ENCODE data around the gene BARD1.
"Not testable (repeated sequence)": the region's sequence is repeated elsewhere in the genome, so short reads cannot be mapped to it uniquely, and the experiment has no call there.

Gene BARD1

GRCh38 chr2:214753455-214753854 is 56.0 kb downstream of the BARD1 start:
- no peak for DNase-seq

DNA sequence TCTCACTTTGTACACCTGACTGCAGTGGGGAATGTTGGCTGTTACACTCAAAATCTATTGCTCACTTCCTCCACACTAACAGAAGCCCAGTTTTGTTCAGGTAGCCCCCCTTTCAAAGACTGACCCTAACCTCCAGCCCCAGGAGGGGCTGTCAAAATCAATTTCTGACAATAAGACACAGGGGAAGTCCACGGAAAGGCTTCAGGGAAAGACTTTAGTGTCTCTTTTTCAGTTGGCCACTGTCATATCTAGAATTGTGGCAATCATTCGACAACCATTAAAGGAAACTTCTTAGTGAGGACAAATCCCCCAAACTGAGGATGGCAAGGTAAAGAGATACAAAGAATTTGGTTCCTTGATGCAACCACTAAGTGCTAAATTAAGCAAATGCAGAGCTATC is 59.0 kb downstream of the BARD1 start:
- no peak for DNase-seq

GRCh38 chr2:214747992-214748391 is 61.5 kb downstream of the BARD1 start:
- no peak for DNase-seq

DNA sequence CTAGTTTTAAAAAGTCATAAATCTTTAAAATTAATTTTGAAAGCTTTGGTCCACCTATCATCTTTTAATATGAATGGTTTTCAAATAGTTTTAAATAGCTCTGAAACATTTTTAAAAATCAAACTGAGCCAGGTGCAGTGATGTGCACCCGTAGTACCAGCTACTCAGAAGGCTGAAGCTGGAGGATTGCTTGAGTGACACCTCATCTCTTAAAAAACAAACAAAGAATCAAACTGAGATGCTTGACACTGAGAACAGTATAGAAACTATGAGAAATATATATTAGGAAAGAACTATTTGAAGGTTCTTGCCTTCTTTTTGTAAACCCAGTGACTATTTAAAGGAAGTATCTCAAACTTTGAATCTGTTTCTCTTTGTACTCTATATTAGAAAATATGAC is 67.4 kb downstream of the BARD1 start:
- DNase-seq: no peak

- no peak for DNase-seq
These were observed 68.6 kb downstream of the BARD1 start for GRCh38 chr2:214740867-214741395.

GRCh38 chr2:214737188-214737587 is 72.3 kb downstream of the BARD1 start:
- no peak for DNase-seq

GRCh38 chr2:214730800-214731407 is 78.6 kb downstream of the BARD1 start:
- peak in 1 of 2 experiments; percentile 18 for DNase-seq

DNA sequence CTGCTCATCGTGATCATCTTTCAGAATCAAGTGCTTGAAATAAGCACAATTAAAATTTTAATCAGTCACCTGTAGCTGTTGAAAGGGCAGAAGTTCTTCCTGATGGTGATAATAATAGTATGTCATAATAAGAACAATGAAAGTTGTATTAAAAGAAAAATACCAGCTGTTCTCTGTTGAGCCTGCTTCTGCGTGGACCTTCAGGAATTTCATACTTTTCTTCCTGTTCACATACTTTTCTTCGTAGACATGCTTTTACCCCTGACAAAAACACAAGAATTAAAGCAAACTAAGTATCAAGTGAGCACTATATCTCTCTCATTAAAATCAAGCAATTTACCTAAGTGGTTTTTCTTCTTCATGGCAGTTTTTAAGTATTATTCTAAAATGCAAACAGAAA is 79.2 kb downstream of the BARD1 start:
- no peak for DNase-seq

- no peak for DNase-seq
These were observed 84.7 kb downstream of the BARD1 start for GRCh38 chr2:214724741-214725140.

DNA sequence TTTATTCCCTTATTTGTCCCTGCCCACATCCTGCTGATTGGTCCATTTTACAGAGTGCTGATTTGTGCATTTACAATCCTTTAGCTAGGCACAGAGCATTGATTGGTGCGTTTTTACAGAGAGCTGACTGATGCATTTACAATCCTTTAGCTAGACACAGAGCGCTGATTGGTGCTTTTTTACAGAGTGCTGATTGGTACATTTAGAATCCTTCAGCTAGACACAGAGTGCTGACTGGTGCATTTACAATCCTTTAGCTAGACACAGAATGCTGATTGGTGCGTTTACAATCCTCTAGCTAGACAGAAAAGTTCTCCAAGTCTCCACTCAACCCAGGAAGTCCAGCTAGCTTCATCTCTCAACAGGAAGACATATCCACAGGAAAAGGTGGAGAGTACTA is 91.6 kb downstream of the BARD1 start:
- DNase-seq: not testable (repeated sequence)

GRCh38 chr2:214716811-214717560 is 92.5 kb downstream of the BARD1 start:
- no peak for DNase-seq

DNA sequence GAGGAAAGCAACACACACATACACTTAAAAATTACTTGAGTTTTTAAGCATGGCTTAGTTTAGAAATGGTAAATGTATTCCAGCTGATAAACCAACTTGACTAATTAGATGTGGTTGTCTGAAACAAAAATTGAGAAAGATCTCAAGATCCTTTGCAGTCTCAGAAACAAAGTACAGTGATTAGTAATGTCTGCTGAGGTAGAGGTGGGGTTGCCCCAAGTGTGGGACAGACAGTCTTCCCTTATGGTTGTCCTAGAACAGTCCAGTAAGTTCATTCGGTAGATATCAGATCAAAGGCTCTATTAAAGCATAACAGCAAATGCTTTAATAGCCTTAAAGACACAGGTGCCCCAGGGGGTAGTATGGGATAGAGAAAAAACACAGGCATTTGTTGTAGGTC is 94.5 kb downstream of the BARD1 start:
- no peak for DNase-seq

GRCh38 chr2:214713080-214713830 is 96.2 kb downstream of the BARD1 start:
- no peak for DNase-seq

- no peak for DNase-seq
These were observed 98.8 kb downstream of the BARD1 start for GRCh38 chr2:214710729-214711128.

- DNase-seq: no peak
These were observed 102.5 kb downstream of the BARD1 start for GRCh38 chr2:214706986-214707385.

- no peak for DNase-seq
These were observed 110.2 kb downstream of the BARD1 start for GRCh38 chr2:214699236-214699635.

DNA sequence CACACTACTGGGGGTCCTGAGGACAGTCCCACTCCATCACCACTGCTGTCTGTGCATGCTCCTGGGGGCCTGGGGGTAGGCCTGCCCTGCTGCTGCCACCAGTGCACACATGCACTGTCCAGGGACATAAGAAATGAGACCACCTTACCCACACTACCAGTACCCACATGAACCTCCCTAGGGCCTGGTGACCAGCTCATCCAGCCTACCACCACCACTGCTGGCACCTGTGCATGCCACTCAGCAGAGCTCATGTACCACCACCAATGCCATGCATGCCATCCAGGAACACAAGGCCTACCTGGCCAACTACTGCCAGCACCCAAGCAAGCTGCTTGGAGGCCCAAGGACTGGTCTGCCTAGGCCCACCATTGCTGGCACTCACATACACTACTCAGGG is 112.8 kb downstream of the BARD1 start:
- DNase-seq: no peak

GRCh38 chr2:214695789-214696188 is 113.7 kb downstream of the BARD1 start:
- no peak for DNase-seq

DNA sequence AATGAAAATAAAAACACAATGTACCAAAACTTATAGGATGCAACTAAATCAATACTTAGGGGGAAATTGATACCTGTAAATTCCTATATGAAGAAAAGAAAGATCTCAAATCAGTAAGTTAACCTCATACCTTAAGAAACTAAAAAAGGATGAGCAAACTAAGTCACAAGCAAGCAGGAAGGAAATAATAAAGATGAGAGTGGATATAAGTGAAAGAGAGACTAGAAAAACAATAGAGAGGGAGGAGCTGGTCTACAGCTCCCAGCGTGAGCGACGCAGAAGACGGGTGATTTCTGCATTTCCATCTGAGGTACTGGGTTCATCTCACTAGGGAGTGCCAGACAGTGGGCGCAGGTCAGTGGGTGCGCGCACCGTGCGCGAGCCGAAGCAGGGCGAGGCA is 125.9 kb downstream of the BARD1 start:
- DNase-seq: not testable (repeated sequence)

DNA sequence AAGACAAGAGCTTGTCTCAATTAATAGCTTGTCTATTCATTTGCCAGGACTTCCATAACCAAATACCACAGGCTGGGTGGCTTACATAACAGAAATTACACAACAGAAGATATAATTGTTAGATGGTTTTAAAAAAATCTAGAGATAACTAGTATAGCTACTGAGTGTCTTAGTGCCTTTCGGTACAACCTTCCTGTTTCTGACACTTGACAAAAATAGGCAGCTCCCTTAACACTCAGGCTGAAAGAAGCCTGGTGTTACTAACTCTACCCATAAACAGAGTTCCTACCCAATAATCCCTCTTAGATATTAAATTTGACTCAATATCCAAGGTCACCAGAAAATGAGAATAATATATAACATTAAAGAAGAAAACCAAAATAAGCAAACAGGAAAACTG is 129.7 kb downstream of the BARD1 start:
- DNase-seq: no peak

DNA sequence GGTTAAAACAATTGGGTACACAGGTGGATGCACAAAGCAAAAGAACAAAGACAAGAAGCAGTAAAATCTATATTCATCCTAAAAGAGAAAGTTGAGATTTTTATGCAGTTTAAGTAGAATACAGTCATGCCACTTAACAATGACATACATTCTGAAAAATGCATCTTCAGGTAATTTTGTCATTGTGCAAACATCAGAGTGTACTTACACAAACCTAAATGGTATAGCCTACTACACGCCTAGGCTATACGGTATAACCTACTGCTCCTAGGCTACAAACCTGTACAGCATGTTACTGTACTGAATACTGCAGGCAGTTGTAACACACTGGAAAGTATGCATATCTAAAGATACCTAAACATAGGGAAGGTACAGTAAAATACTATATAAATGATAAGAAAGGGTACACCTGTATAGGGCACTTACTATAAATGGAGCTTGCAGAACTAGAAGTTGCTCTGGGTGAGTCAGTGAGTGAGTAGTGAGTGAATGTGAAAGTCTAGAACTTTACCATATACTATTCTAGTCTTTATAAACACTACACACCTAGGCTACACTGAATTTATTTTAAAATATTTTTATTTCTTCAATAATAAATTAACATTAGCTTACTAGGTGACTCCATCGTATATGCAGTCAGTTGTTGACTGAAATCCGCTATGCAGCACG is 132.9 kb downstream of the BARD1 start:
- DNase-seq: no peak
